CD14-positive monocyte (primary cell): ENCODE measurements around the gene PNMA6E. TPM values are rescaled to one million over a fixed set of nuclear protein-coding genes. Genes with fewer than 3 reads are reported as not detected.

Experiments used
- DNase-seq, 3 donors: peaks; one replicate each; pipeline ENCODE4 v3.0.0-alpha.2; 2011 to 2022
- H2AFZ ChIP-seq: 2 replicates; pipeline ENCODE4 v1.6.0; 2012; ENCODE audit warnings: mild to moderate bottlenecking, low read depth, low read length, inconsistent platforms; ENCODE audit not compliant: insufficient read depth, poor library complexity, severe bottlenecking
- H3K27ac ChIP-seq, 2 donors: 1 replicate in 1 of 2; 2 replicates in 1 of 2; pipeline ENCODE4 v1.5.1; 2012 to 2013; ENCODE audit warnings: low read length in 2 of 2, control low read depth in 1 of 2, inconsistent platforms in 1 of 2, low read depth in 1 of 2, mild to moderate bottlenecking in 1 of 2
- H3K27me3 ChIP-seq, 2 donors: one replicate each; pipeline versions ENCODE4 v1.6.0 to v1.6.1; 2011 to 2013; ENCODE audit warnings: low read length in 2 of 2; ENCODE audit not compliant: control insufficient read depth in 2 of 2, insufficient read depth in 2 of 2
- H3K36me3 ChIP-seq, 2 donors: replicated peaks in 1 of 2; 1 replicate in 1 of 2; 2 replicates in 1 of 2; pipeline versions ENCODE4 v1.5.1 to v1.6.1; 2012 to 2013; ENCODE audit warnings: low read length in 2 of 2, control low read depth in 1 of 2, inconsistent platforms in 1 of 2, mild to moderate bottlenecking in 1 of 2; ENCODE audit not compliant: insufficient read depth in 2 of 2, control insufficient read depth in 1 of 2
- H3K4me1 ChIP-seq, 2 donors: 1 replicate in 1 of 2; 2 replicates in 1 of 2; pipeline versions ENCODE4 v1.5.1 to v1.6.1; 2012 to 2013; ENCODE audit warnings: low read length in 2 of 2, control low read depth in 1 of 2, inconsistent platforms in 1 of 2, mild to moderate bottlenecking in 1 of 2, moderate library complexity in 1 of 2; ENCODE audit not compliant: insufficient read depth in 2 of 2, control insufficient read depth in 1 of 2
- H3K4me2 ChIP-seq: replicated peaks from 2 replicates; pipeline ENCODE3; 2012; ENCODE audit warnings: low read length, moderate library complexity, mild to moderate bottlenecking; ENCODE audit not compliant: poor library complexity, severe bottlenecking; ENCODE audit errors: extremely low read depth
- H3K4me3 ChIP-seq, 3 experiments: fragments of 200-600 bp in 1 of 3; sonication (generic) in 1 of 3; replicated peaks in 1 of 3; 1 replicate in 2 of 3; 2 replicates in 1 of 3; pipeline ENCODE4 v1.5.1; 2011 to 2013; ENCODE audit warnings: low read length in 3 of 3, mild to moderate bottlenecking in 3 of 3, control low read depth in 2 of 3, low read depth in 2 of 3, inconsistent platforms in 1 of 3, moderate library complexity in 1 of 3
- H3K79me2 ChIP-seq: 2 replicates; pipeline ENCODE4 v1.6.0; 2012; ENCODE audit warnings: mild to moderate bottlenecking, control low read depth, inconsistent platforms, low read length, moderate library complexity; ENCODE audit not compliant: insufficient read depth
- H3K9ac ChIP-seq: 2 replicates; pipeline ENCODE4 v1.6.0; 2017; ENCODE audit warnings: low read length, mild to moderate bottlenecking; ENCODE audit not compliant: insufficient read depth, poor library complexity, severe bottlenecking
- H3K9me3 ChIP-seq, 2 donors: replicated peaks in 1 of 2; 1 replicate in 1 of 2; 2 replicates in 1 of 2; pipeline versions ENCODE4 v1.5.1 to v1.6.1; 2012 to 2013; ENCODE audit warnings: low read length in 2 of 2, control low read depth in 1 of 2; ENCODE audit not compliant: control insufficient read depth in 1 of 2, insufficient read depth in 1 of 2
- H4K20me1 ChIP-seq: 2 replicates; pipeline ENCODE4 v1.6.0; 2012; ENCODE audit warnings: mild to moderate bottlenecking, low read length, control low read depth, moderate library complexity; ENCODE audit not compliant: insufficient read depth
- H3K27ac Mint-ChIP-seq, 7 donors: one replicate each; pipeline ENCODE4 v1.8.0; 2020; ENCODE audit warnings: mild to moderate bottlenecking in 7 of 7, mixed read lengths in 7 of 7, moderate library complexity in 6 of 7, inconsistent platforms in 2 of 7
- H3K27me3 Mint-ChIP-seq, 3 donors: one replicate each; pipeline ENCODE4 v1.8.0; 2021 to 2022; ENCODE audit warnings: low read depth in 3 of 3, mild to moderate bottlenecking in 3 of 3, mixed read lengths in 3 of 3, moderate library complexity in 3 of 3, inconsistent platforms in 1 of 3
- H3K36me3 Mint-ChIP-seq, 2 donors: one replicate each; pipeline ENCODE4 v1.8.0; 2020; ENCODE audit warnings: mixed read lengths in 2 of 2, inconsistent platforms in 1 of 2, mild to moderate bottlenecking in 1 of 2
- H3K4me1 Mint-ChIP-seq: one replicate; pipeline ENCODE4 v1.8.0; 2020; ENCODE audit warnings: mild to moderate bottlenecking, mixed read lengths
- H3K4me3 Mint-ChIP-seq, 2 donors: one replicate each; pipeline ENCODE4 v1.8.0; 2020; ENCODE audit warnings: mild to moderate bottlenecking in 2 of 2, mixed read lengths in 2 of 2, moderate library complexity in 1 of 2
- H3K9me3 Mint-ChIP-seq, 7 donors: one replicate each; pipeline ENCODE4 v1.8.0; 2020 to 2022; ENCODE audit warnings: mixed read lengths in 7 of 7, mild to moderate bottlenecking in 6 of 7, moderate library complexity in 6 of 7, inconsistent platforms in 2 of 7
- WGBS: methylation state at CpG from one replicate; pipeline ENCODE4 v1.1.5; 2013; ENCODE audit warnings: missing lambda C conversion rate; ENCODE audit not compliant: insufficient coverage; 5-methylcytosine and 5-hydroxymethylcytosine counted together
- intact Hi-C, 2 donors: fragments of 100-400 bp; cut with micrococcal nuclease; formaldehyde crosslinking; loops; one replicate each; pipeline versions ENCODE4 v1.15.0 to v1.15.1; 2023
- polyA plus RNA-seq, 3 donors: library from polyadenylated mRNA; depleted of rRNA in 1 of 3; unstranded in 2 of 3; stranded (reverse) in 1 of 3; fragments of 300-500 nt in 2 of 3; fragments of >200 nt in 1 of 3; fragmentation: Illumina TruSeq in 2 of 3; gene quantifications; 1 replicate in 2 of 3; 2 replicates in 1 of 3; pipeline ENCODE4 v1.2.3, GENCODE V29; 2012 to 2021
- TF ChIP-seq, protein P1 (sequence below): fragments of 200-600 bp; IDR thresholded peaks from one replicate; pipeline ENCODE4 v1.8.0; 2022; ENCODE audit warnings: antibody characterized with exemption, mild to moderate bottlenecking

PNMA6E gene
- polyA plus RNA-seq, 3 donors = not detected

DNA sequence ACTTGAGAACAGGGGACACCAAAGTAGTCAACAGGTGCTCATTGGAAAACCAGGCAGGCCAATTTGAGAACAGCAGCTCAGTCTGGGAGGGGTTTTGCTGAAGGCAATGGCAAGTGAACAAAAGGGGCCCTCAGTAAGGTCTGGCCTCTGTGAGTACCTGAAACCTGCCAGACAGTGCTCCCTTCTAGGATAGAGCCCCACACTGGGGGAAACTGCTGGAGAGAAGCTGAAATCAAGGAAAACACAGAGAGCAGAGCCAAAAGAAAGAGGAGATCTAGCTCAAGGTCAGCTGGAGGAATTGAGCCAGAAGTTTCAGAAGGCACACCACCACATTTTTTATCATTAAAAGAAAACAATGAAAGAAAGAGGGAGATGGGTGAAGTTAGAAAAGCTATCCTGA is 28.2 kb downstream of the PNMA6E start:
- TF ChIP-seq, protein P1, sequence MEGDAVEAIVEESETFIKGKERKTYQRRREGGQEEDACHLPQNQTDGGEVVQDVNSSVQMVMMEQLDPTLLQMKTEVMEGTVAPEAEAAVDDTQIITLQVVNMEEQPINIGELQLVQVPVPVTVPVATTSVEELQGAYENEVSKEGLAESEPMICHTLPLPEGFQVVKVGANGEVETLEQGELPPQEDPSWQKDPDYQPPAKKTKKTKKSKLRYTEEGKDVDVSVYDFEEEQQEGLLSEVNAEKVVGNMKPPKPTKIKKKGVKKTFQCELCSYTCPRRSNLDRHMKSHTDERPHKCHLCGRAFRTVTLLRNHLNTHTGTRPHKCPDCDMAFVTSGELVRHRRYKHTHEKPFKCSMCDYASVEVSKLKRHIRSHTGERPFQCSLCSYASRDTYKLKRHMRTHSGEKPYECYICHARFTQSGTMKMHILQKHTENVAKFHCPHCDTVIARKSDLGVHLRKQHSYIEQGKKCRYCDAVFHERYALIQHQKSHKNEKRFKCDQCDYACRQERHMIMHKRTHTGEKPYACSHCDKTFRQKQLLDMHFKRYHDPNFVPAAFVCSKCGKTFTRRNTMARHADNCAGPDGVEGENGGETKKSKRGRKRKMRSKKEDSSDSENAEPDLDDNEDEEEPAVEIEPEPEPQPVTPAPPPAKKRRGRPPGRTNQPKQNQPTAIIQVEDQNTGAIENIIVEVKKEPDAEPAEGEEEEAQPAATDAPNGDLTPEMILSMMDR = no peak
- Histone ChIP-seq H2AFZ (no peak overlapping the region), H4K20me1 (no peaks in the 10 kb centered on the region), H3K9me3 (no peaks in the 10 kb centered on the region), H3K4me1 (no peaks in the 10 kb centered on the region), H3K27ac (no peak overlapping the region), H3K79me2 (no peaks in the 10 kb centered on the region), H3K36me3 (no peaks in the 10 kb centered on the region), H3K27me3 (peaks cover 0 to 4% of the 10 kb centered on the region in 2 donors), H3K4me2 (no peak overlapping the region), H3K4me3 (no peak overlapping the region), H3K9ac (no peak overlapping the region)
- Mint-ChIP-seq H3K27me3 (peaks cover 1 to 13% (median 2%) of the 10 kb centered on the region in 3 donors), H3K27ac (no peak overlapping the region), H3K4me3 (no peak overlapping the region), H3K4me1 (no peaks in the 10 kb centered on the region), H3K9me3 (peaks cover 0 to 3% (median 0%) of the 10 kb centered on the region in 7 donors), H3K36me3 (no peaks in the 10 kb centered on the region)
- no peak for DNase-seq
- intact Hi-C loops = no loop called here

DNA sequence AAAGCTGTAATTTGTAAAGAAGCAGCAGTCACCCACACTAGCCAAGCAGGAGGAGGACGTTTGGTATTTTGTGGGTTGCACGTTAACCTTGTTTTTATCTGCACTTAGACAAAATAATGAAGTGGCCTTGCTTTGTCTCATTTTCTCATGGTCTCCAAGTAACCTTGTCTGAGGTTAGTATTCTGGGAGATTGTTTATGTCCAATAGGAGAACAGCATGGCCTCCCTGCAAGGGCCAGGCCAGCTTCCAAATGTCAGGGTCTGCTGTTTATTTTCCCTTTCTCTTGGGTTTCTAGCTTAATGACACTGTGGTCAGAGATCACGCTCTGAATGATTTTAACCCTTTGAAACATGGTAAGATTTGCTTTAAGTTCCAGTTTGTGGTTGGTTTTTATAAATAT is 29.9 kb downstream of the PNMA6E start:
- Histone ChIP-seq H3K27me3 (peaks cover 0 to 4% of the 10 kb centered on the region in 2 donors), H3K4me1 (no peaks in the 10 kb centered on the region), H4K20me1 (no peaks in the 10 kb centered on the region), H3K36me3 (no peaks in the 10 kb centered on the region), H3K9me3 (no peaks in the 10 kb centered on the region), H3K27ac (no peak overlapping the region), H3K4me3 (no peak overlapping the region), H3K4me2 (no peak overlapping the region), H3K9ac (no peak overlapping the region), H2AFZ (no peak overlapping the region), H3K79me2 (no peaks in the 10 kb centered on the region)
- H3K27ac Mint-ChIP-seq = no peak overlapping the region
- no peak overlapping the region for H3K4me3 Mint-ChIP-seq
- no peaks in the 10 kb centered on the region for H3K4me1 Mint-ChIP-seq
- 60% methylated on average over 1 of the region's 3 CpGs for WGBS
- H3K36me3 Mint-ChIP-seq = no peaks in the 10 kb centered on the region
- H3K27me3 Mint-ChIP-seq = peaks cover 2 to 14% (median 2%) of the 10 kb centered on the region in 3 donors
- no peak for DNase-seq
- TF ChIP-seq, protein P1 = no peak
- peaks cover 0 to 3% (median 0%) of the 10 kb centered on the region in 7 donors for H3K9me3 Mint-ChIP-seq
- intact Hi-C loops = no loop called here
